Testis (tissue), 3 donors: Measurements from ENCODE around the gene BCAS3. TPM values are rescaled to one million over a fixed set of nuclear protein-coding genes. Genes with fewer than 3 reads are reported as not detected.
A peak's percentile ranks its signal among the peaks of the same experiment; 100 is the strongest.

Experiments used
- DNase-seq: peaks from one replicate; pipeline ENCODE4 v3.0.0-alpha.2; 2019
- H3K27ac ChIP-seq, 2 donors: fragments of 200-600 bp; sonication (generic); one replicate each; pipeline ENCODE4 v1.5.1; 2019
- H3K27me3 ChIP-seq: fragments of 200-600 bp; sonication (generic); one replicate; pipeline ENCODE4 v1.5.1; 2019
- H3K36me3 ChIP-seq: fragments of 200-600 bp; sonication (generic); one replicate; pipeline ENCODE4 v1.5.1; 2017; ENCODE audit warnings: low read depth; ENCODE audit errors: missing control alignments
- H3K4me1 ChIP-seq: fragments of 200-600 bp; sonication (generic); one replicate; pipeline ENCODE4 v1.5.1; 2019
- H3K4me3 ChIP-seq, 2 donors: fragments of 200-600 bp; sonication (generic); one replicate each; pipeline ENCODE4 v1.5.1; 2017 to 2019
- H3K9me3 ChIP-seq: fragments of 200-600 bp; sonication (generic); one replicate; pipeline ENCODE4 v1.5.1; 2017
- POLR2A ChIP-seq: fragments of 450-650 bp; IDR thresholded peaks from one replicate; pipeline ENCODE4 v1.6.1; 2017; ENCODE audit warnings: antibody characterized with exemption, mild to moderate bottlenecking, moderate library complexity
- WGBS, 2 donors: methylation state at CpG; one replicate each; pipeline ENCODE4 v1.1.5; 2018; 5-methylcytosine and 5-hydroxymethylcytosine counted together
- intact Hi-C: fragments of 100-400 bp; cut with DNase I; formaldehyde crosslinking; loops from one replicate; pipeline ENCODE4 v1.15.1; 2023; ENCODE audit warnings: low total_unique reads
- polyA plus RNA-seq: library from polyadenylated mRNA; stranded (reverse); fragments of 350-450 nt; fragmentation: Illumina TruSeq; extraction: RNeasy Lipid Tissue Mini Kit (QIAGEN cat#74804); gene quantifications from one replicate; pipeline ENCODE4 v1.2.3, GENCODE V29; 2014; ENCODE audit warnings: low read depth, low replicate concordance; ENCODE audit not compliant: insufficient read depth
- total RNA-seq, 2 donors: library from RNA; depleted of rRNA; stranded (reverse); fragments of >200 nt; gene quantifications; one replicate each; pipeline ENCODE4 v1.2.3, GENCODE V29; 2016
- TF ChIP-seq, protein P1 (sequence below), 3 experiments: fragments of 450-650 bp in 2 of 3; fragments of 200-600 bp in 1 of 3; sonication (generic) in 1 of 3; IDR thresholded peaks; one replicate each; pipeline ENCODE4 v1.5.1; 2016 to 2019; ENCODE audit warnings: antibody characterized with exemption in 3 of 3, mild to moderate bottlenecking in 2 of 3, moderate library complexity in 1 of 3

BCAS3 gene
- total and polyA plus RNA-seq, 3 donors from 2014 or later: 54.8 to 96.7 (median 73.0) TPM

DNA sequence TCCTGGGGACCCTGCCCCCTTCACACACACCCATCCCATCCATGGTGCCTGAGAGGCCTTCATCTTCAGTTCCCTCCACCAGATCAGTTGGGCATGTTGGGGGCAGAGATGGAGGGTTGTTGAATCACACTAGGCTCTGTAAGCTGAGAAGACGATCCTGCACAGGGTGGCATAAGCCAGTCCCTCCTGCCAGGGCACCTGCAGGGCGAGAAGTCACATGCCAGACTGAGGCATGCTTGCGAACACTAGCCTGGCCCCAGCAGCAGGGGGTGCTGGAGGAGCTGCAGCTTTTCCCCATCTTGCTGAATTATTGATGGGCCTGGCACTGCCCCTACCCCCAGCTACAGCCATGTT is 715.9 kb downstream of the BCAS3 start:
- Histone ChIP-seq H3K9me3 (no peaks in the 10 kb centered on the region), H3K4me1 (peaks cover 32% of the 10 kb centered on the region), H3K27me3 (no peaks in the 10 kb centered on the region), H3K4me3 (no peak overlapping the region), H3K36me3 (no peaks in the 10 kb centered on the region), H3K27ac (no peak overlapping the region)
- 100% methylated on average over 3 of the region's 3 CpGs; no CpG with 5 or more reads in 1 of the 2 donors for WGBS, 2 donors
- intact Hi-C loops: loop anchor here (5.0 kb wide), 1 partner anchor 391 kb away; no protein-coding TSS in a partner anchor
- DNase-seq: no peak
- no peak for TF ChIP-seq POLR2A
- TF ChIP-seq, protein P1, sequence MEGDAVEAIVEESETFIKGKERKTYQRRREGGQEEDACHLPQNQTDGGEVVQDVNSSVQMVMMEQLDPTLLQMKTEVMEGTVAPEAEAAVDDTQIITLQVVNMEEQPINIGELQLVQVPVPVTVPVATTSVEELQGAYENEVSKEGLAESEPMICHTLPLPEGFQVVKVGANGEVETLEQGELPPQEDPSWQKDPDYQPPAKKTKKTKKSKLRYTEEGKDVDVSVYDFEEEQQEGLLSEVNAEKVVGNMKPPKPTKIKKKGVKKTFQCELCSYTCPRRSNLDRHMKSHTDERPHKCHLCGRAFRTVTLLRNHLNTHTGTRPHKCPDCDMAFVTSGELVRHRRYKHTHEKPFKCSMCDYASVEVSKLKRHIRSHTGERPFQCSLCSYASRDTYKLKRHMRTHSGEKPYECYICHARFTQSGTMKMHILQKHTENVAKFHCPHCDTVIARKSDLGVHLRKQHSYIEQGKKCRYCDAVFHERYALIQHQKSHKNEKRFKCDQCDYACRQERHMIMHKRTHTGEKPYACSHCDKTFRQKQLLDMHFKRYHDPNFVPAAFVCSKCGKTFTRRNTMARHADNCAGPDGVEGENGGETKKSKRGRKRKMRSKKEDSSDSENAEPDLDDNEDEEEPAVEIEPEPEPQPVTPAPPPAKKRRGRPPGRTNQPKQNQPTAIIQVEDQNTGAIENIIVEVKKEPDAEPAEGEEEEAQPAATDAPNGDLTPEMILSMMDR (IDR thresholded peaks at IDR 0.05): no peak

DNA sequence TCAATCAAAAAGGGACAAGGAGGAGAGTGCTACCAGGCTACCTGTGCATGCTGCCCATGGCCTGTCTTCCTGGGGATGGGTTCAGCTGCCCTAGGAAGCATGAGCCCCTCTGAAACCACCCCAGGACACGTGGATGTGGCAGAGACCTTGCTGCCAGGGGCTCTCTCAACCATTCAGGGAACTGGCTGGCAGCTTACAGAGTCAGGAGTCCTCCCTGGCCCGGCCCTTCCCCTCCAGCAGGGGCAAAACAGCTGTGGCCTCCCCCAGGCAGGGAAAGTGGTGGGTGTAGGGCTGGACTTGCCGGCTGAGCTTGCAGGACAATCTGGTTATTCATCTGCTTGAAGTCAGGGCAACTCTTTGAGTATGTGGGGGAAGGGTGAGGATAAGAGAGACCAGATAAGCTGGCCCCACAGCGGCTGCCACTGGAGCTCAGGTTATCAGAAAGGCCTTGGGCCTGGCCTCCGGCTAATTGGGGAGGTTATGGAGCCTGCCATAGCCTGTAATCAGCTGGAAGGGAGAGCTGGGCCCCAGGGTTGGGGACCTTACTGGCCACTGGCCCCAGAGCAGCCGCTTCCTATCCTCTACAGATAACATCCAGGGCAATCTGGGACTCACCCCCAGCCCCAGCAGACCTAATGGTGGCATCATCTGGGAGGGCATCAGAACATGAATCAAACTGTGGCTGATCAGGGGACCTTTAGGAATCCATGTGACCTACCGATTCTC is 716.4 kb downstream of the BCAS3 start:
- H3K4me1 ChIP-seq: peaks cover 36% of the 10 kb centered on the region
- no peak for TF ChIP-seq POLR2A
- TF ChIP-seq, protein P1 (IDR thresholded peaks at IDR 0.05): no peak
- H3K9me3 ChIP-seq: no peaks in the 10 kb centered on the region
- no peak overlapping the region for H3K27ac ChIP-seq
- no peaks in the 10 kb centered on the region for H3K36me3 ChIP-seq
- no peaks in the 10 kb centered on the region for H3K27me3 ChIP-seq
- 54 to 70% methylated on average over 3 to 7 of the region's 7 CpGs for WGBS, 2 donors
- intact Hi-C loops: loop anchor here (5.0 kb wide), 1 partner anchor 392 kb away; no protein-coding TSS in a partner anchor
- no peak for DNase-seq
- no peak overlapping the region for H3K4me3 ChIP-seq

DNA sequence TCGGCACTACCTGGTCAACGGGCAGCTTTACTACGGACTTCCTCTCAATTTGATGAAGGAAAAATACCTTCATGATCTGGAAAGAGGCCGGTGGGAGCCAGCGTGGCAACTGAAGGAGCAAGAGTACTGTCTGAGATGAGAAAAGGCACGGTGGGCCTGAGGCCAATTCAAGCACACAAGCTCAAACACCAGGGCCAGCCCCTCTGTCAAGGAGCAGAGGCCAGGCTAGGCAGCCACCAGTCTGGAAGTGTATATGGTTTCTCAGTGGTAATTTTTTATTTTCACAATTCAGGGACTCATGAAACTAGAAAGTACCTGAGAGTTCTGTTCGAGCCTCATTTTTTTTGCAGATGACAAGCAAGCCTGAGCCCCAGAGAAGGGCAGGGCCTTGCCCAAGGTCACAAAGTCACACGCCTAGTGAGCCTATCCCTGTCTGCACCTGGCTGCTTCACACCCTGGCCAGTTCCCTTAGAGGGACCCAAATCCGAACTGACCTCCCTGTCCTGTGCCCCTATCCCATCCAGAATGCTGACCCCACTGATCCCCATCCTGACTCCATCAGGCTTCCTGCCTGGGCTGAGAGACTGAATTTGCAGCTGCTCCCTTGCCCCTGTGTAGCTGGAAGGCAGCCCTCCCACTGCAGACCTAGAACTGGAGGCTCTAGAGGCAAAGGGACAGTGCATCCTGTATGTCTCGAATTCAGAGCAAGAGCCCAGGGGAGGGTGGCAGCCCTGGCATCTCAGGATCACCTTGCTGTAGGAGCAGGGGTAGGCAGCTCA is 717.2 kb downstream of the BCAS3 start:
- TF ChIP-seq, protein P1 (IDR thresholded peaks at IDR 0.05): no peak
- TF ChIP-seq POLR2A: no peak
- Histone ChIP-seq H3K4me3 (no peak overlapping the region), H3K27me3 (no peaks in the 10 kb centered on the region), H3K27ac (peak overlapping the region; percentile 9 to 10), H3K9me3 (no peaks in the 10 kb centered on the region), H3K4me1 (peaks cover 36% of the 10 kb centered on the region), H3K36me3 (no peaks in the 10 kb centered on the region)
- intact Hi-C loops: loop anchor here (5.0 kb wide), 2 partner anchors 238 to 393 kb away; no protein-coding TSS in a partner anchor
- DNase-seq: no peak
- 70 to 75% methylated on average over 9 to 10 of the region's 10 CpGs for WGBS, 2 donors

DNA sequence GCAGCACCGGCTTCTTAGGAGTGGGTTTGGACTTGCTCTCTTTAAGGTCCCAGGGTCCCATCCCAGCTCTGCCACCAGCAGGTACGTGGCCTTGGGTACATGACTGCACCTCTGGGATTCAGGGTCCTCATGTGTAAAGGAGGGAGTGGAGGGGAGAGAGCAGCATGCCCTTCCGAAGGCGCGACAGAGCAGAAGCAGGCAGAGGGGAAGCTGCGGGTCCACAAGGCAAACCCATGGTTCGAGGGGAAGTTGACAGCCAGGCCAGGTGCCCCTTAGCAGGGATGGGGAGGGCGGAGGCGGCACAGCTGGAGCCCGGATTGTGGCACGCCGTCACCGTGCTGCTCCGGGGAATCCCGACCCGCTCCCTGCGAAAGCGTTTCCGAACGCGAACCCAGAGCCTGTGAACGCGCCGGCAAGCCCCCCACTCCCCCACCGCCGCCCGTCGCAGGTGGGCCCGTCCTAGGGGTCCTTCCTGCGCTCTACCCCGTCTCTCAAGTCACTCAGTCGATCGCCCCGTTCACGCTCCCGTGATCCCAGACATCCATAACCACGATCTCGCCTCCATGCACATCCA is 717.8 kb downstream of the BCAS3 start:
- intact Hi-C loops: loop anchor here (5.0 kb wide), 1 partner anchor 238 kb away; no protein-coding TSS in a partner anchor
- H3K4me3 ChIP-seq: peak overlapping the region in 1 of 2 donors; percentile 77

More for the DNA sequence above, 717.8 kb downstream of the BCAS3 start:
- Histone ChIP-seq H3K9me3 (no peaks in the 10 kb centered on the region), H3K27me3 (no peaks in the 10 kb centered on the region), H3K27ac (peak overlapping the region; percentile 80 to 95), H3K4me1 (peaks cover 29% of the 10 kb centered on the region), H3K36me3 (no peaks in the 10 kb centered on the region)
- WGBS, 2 donors: 42 to 54% methylated on average over 13 to 31 of the region's 38 CpGs
- TF ChIP-seq, protein P1 (IDR thresholded peaks at IDR 0.05): no peak
- no peak for TF ChIP-seq POLR2A
- DNase-seq: no peak
